Measurements from ENCODE around the gene HOXC10. TPM values are rescaled to one million over a fixed set of nuclear protein-coding genes. Genes with fewer than 3 reads are reported as not detected.

HOXC10 gene
- total and polyA plus RNA-seq, 2 donors (not counting 1 experiment from before 2014, with no cell fraction given) = not detected

GRCh38 chr12:53992377-53992889, 7.5 kb downstream of the HOXC10 start:
- Mint-ChIP-seq H3K4me3 (no peak overlapping the region), H3K27ac (no peak overlapping the region), H3K4me1 (peaks cover 41% of the 10 kb centered on the region), H3K27me3 (peaks cover 92% of the 10 kb centered on the region), H3K9me3 (ENCODE audit: insufficient read depth) (no peaks in the 10 kb centered on the region)
- no peak overlapping the region for H3K27ac ChIP-seq (ENCODE audit: low read length in 2 of 2)
- peaks cover 0 to 99% (median 89%) of the 10 kb centered on the region in 4 experiments for H3K27me3 ChIP-seq (replicated peaks in 1 of 4; ENCODE audit: control extremely low read depth in 1 of 4, control insufficient read depth in 3 of 4, insufficient read depth in 4 of 4, low read length in 3 of 4)
- ATAC-seq (ENCODE audit: low read depth) (no peak), DNase-seq (no peak)
- H4K20me1 ChIP-seq (ENCODE audit: control insufficient read depth, insufficient read depth, low read length, poor library complexity, severe bottlenecking) = no peaks in the 10 kb centered on the region
- H3K4me3 ChIP-seq (ENCODE audit: control extremely low read depth in 1 of 5, extremely low read depth in 1 of 5, insufficient read depth in 1 of 5, low read depth in 2 of 5, low read length in 4 of 5) = no peak overlapping the region
- H3K9me3 ChIP-seq (ENCODE audit: control extremely low read depth in 1 of 3, control insufficient read depth in 2 of 3, insufficient read depth in 1 of 3, low read length in 2 of 3) = peaks cover 0 to 60% (median 0%) of the 10 kb centered on the region in 3 donors
- H3K4me2 ChIP-seq (replicated peaks; ENCODE audit: low read depth, low read length, poor library complexity, severe bottlenecking) = no peak overlapping the region
- no peaks in the 10 kb centered on the region for H3K36me3 ChIP-seq (replicated peaks in 1 of 2; ENCODE audit: control extremely low read depth in 1 of 2, control insufficient read depth in 1 of 2, extremely low read depth in 1 of 2, insufficient read depth in 2 of 2, low read length in 1 of 2)
- no peak overlapping the region for H3K9ac ChIP-seq (ENCODE audit: low read length)
- CTCF ChIA-PET = interaction anchor here (1.0 to 2.8 kb wide), 4 partner anchors 14 to 215 kb away, joined by 3 to 11 read pairs (median 6); no protein-coding TSS in a partner anchor
- H2AFZ ChIP-seq (ENCODE audit: insufficient read depth, low read depth, low read length, poor library complexity, severe bottlenecking) = no peak overlapping the region
- 46% methylated on average over 5 of the region's 7 CpGs for WGBS (ENCODE audit: insufficient coverage)
- H3K4me1 ChIP-seq (ENCODE audit: control insufficient read depth in 2 of 2, insufficient read depth in 2 of 2, low read length in 2 of 2) = peaks cover 36 to 59% of the 10 kb centered on the region in 2 donors
- intact Hi-C loops (cut with micrococcal nuclease) = no loop called here
- H3K79me2 ChIP-seq (ENCODE audit: control insufficient read depth, insufficient read depth, low read length) = no peaks in the 10 kb centered on the region
- no peak for TF ChIP-seq EZH2 (IDR thresholded peaks at IDR 0.05; ENCODE audit: borderline replicate concordance, insufficient read depth, low read depth, low read length, poor library complexity, severe bottlenecking)
- TF ChIP-seq CTCF (IDR thresholded peaks at IDR 0.05) = no peak
- POLR2A ChIA-PET = interaction anchor here (0.6 kb wide), 1 partner anchor 15 kb away, joined by 12 read pairs; no protein-coding TSS in a partner anchor

GRCh38 chr12:53993162-53994008, 8.4 kb downstream of the HOXC10 start:
- ATAC-seq (ENCODE audit: low read depth) (no peak), DNase-seq (no peak)
- CTCF ChIA-PET = interaction anchor here (0.9 kb wide), 1 partner anchor 197 kb away, joined by 3 read pairs; no protein-coding TSS in a partner anchor
- H3K4me3 Mint-ChIP-seq = peak overlapping the region; percentile 50
- Histone ChIP-seq H3K4me3 (ENCODE audit: control extremely low read depth in 1 of 5, extremely low read depth in 1 of 5, insufficient read depth in 1 of 5, low read depth in 2 of 5, low read length in 4 of 5) (no peak overlapping the region), H4K20me1 (ENCODE audit: control insufficient read depth, insufficient read depth, low read length, poor library complexity, severe bottlenecking) (no peaks in the 10 kb centered on the region), H2AFZ (ENCODE audit: insufficient read depth, low read depth, low read length, poor library complexity, severe bottlenecking) (no peak overlapping the region), H3K36me3 (replicated peaks in 1 of 2; ENCODE audit: control extremely low read depth in 1 of 2, control insufficient read depth in 1 of 2, extremely low read depth in 1 of 2, insufficient read depth in 2 of 2, low read length in 1 of 2) (no peaks in the 10 kb centered on the region), H3K4me2 (replicated peaks; ENCODE audit: low read depth, low read length, poor library complexity, severe bottlenecking) (no peak overlapping the region), H3K79me2 (ENCODE audit: control insufficient read depth, insufficient read depth, low read length) (no peaks in the 10 kb centered on the region), H3K9me3 (ENCODE audit: control extremely low read depth in 1 of 3, control insufficient read depth in 2 of 3, insufficient read depth in 1 of 3, low read length in 2 of 3) (peaks cover 0 to 68% (median 0%) of the 10 kb centered on the region in 3 donors), H3K9ac (ENCODE audit: low read length) (no peak overlapping the region), H3K4me1 (ENCODE audit: control insufficient read depth in 2 of 2, insufficient read depth in 2 of 2, low read length in 2 of 2) (peaks cover 36 to 67% of the 10 kb centered on the region in 2 donors), H3K27ac (ENCODE audit: low read length in 2 of 2) (no peak overlapping the region), H3K27me3 (replicated peaks in 1 of 4; ENCODE audit: control extremely low read depth in 1 of 4, control insufficient read depth in 3 of 4, insufficient read depth in 4 of 4, low read length in 3 of 4) (peaks cover 0 to 99% (median 89%) of the 10 kb centered on the region in 4 experiments)
- no peaks in the 10 kb centered on the region for H3K9me3 Mint-ChIP-seq (ENCODE audit: insufficient read depth)
- H3K27me3 Mint-ChIP-seq = peaks cover 92% of the 10 kb centered on the region
- peaks cover 45% of the 10 kb centered on the region for H3K4me1 Mint-ChIP-seq
- POLR2A ChIA-PET = no interaction called here
- TF ChIP-seq EZH2 (IDR thresholded peaks at IDR 0.05; ENCODE audit: borderline replicate concordance, insufficient read depth, low read depth, low read length, poor library complexity, severe bottlenecking) = no peak
- TF ChIP-seq CTCF (IDR thresholded peaks at IDR 0.05) = no peak
- intact Hi-C loops (cut with micrococcal nuclease) = no loop called here
- WGBS (ENCODE audit: insufficient coverage) = 39% methylated on average over 7 of the region's 18 CpGs
- H3K27ac Mint-ChIP-seq = no peak overlapping the region
